HG03280 (cell line): Measurements from ENCODE around the gene USP53.
"Not testable (repeated sequence)": the region's sequence is repeated elsewhere in the genome, so short reads cannot be mapped to it uniquely, and the experiment has no call there.

Experiments used
- ATAC-seq: cut with Tn5 transposase; IDR thresholded peaks from one replicate; pipeline ENCODE4 v1.9.1; 2021; ENCODE audit warnings: mild to moderate bottlenecking, moderate library complexity; ENCODE audit not compliant: unreplicated experiment

The USP53 gene

DNA sequence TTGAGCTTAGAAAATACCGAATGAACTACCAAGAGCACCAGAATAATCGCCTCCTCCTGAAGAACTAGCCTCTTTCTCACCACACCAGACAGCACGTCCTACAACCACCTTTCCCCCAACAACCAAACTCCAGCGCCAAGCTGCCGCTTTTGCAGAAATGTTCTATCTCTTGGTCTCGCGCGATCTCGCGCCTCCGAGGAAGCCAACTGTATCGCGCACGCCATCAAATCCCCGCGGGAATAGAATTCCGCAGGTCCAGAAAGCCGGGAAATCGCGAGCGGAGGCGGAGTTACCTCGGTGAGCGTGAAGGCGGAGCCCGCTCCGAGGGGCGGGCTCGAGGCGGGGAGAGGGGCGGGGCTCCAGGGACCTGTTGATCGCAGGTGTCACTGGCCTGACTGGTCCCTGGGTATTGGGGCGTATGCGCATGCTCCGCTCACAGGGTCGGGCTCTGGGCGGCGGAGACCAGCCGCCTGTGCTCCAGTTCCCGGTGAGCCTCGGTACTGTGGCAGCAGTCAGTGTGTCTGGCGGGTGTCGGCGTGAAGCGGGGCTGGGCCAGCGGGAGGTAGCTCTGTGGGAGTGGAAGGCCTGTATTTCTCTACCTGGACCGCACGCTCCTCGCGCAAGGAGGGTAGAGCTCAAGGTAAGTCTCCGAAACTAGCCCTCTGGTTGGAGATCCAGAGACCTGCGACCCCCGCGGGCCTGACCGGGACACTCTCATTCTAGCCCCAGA lies at the start of gene USP53:
Gene USP53, plus strand, starts transcription at position 480 of the 730 bp plus-strand sequence. CDS start 27,047 bp downstream, outside the sequence.
- peak; percentile 93 for ATAC-seq

DNA sequence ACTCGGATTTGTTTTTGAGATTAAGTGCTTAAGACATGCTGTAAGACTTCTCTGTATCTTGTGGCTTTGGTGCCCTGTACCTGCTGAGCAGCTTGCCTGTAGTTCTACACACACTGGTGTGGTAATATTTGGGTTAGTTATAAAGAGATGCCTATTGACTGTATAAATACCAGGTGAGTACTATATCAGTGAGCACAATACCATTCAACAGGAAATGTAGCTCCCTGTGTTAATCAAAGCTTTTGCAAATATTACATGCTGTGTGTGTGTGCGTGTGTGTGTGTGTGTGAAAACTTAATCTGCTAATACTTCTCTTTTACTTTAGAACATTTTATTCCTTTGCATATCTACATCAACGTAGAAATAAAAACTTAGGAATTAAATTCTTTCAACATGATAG lies 46.7 kb upstream of the USP53 start:
- no peak for ATAC-seq

DNA sequence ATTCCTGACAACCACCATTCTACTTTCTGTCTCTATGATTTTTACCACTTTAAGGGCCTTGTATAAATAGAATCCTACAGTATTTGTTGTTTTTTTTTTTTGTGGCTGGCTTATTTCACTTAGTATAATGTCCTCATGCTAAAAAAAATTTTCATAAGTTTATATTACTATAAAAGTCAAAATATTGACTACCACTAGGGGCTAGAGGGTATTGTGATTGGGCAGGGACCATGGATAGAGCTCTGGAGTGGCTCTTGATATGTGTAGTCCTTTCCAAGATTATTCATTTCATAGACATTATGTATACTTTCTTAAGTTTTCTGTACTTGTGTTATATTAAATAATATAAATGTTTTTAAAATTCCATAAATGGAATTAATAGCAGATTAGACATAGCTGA lies 42.3 kb upstream of the USP53 start:
- no peak for ATAC-seq

DNA sequence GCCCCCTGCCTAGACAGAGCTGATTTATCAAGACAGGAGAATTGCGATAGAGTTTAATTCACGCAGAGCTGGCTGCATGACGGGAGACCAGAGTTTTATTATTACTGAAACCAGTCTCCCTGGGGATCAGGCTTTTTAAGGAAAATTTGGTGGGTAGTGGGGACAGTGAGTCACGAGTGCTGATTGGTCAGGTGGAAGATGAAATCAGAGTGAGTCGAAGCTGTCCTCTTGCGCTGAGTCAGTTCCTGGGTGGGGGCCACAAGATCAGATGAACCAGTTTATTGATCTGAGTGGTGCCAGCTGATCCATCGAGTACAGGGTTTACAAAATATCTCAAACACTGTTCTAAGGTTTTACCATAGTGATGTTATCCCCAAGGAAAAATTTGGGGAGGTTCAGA lies 40.3 kb upstream of the USP53 start:
- no peak for ATAC-seq

DNA sequence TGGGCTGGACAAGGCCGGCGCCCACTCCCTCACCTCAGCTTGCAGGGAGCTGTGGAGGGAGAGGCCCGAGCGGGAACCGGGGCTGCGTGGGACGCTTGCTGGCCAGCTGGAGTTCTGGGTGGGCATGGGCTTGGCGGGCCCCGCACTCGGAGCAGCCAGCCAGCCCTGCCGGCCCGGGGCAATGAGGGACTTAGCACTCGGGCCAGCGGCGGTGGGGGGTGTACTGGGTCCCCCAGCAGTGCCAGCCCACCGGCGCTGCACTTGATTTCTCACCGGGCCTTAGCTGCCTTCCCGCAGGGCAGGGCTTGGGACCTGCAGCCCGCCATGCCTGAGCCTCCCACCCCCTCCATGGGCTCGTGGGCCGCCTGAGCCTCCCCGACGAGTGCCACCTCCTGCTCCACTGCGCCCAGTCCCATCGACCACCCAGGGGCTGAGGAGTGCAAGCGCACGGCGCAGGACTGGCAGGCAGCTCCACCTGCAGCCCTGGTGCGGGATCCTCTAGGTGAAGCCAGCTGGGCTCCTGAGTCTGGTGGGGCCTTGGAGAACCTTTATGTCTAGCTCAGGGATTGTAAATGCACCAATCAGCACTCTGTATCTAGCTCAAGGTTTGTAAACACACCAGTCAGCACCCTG lies 38.7 kb upstream of the USP53 start:
- ATAC-seq, result not testable (repeated sequence)

DNA sequence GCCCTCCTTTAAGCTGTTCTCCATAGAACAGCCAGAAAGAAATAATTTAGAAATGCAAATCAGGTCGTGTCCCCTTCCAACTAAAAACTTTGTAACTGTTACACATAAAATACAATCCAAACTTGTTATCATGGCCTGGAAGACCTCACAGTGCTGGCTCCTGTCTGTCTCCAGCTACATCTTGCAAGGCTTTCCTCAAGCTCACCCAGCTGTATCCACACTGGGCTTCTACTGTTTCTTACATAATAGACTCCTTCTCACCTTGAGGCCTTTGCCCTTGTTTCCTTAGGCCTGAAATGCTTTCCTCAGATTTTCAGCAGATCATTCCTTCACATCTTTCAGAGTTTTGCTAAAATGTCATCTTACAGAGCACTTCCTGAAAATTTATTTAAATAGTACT lies 33.5 kb upstream of the USP53 start:
- ATAC-seq, result no peak

DNA sequence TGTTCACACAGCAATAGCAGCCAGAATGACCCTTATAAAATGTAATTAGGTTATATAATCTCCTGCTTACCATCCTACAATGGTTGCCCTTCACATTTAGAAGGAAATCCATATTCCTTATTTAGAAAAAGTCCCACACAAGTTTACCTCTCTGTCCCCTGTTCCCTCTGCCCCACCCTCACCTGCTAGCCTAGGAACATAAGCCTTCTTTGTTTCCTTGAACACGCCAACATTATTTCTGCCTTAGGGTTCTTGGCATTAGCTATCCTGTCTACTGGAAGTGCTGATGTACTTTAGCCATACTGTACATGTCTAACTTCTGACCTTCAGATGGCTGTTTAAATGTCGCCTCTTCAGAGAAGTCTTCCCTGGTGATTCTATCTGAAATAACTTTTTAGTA lies 28.4 kb upstream of the USP53 start:
- no peak for ATAC-seq

DNA sequence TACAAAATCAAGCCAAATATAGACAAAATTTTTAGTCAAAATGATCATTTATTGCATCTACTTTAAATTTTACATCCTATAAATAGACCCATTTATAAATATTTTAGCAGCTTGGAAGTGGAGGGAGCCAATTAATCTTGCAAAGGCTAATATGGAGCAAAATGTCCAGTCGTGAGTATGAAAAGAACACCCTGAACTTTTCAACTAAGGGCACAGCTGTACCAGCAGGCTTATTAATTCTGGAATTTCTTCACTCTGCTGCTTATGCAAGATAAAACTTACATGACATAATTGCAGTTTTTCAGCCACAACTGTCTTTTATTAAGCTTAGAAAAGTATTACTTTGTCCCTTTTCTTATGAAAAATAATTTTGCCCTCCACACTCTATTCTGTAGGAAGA lies 22.9 kb upstream of the USP53 start:
- no peak for ATAC-seq

DNA sequence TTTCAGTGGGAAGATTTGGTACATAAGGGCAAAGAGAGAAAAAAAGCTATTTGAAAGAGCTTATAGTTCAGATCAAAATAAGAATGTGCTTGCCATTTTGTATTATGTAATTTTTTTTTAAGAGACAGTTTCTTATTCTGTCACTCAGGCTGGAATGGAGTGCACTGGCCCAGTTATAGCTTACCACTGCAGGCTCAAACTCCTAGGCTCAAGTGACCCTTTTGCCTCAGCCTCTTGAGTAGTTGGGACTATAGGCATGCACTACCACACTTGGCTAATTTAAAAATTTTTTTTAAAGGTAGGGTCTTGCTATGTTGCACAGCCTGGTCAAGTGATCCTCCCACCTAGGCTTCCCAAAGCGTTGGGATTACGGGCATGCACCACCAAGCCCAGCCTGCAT lies 22.2 kb upstream of the USP53 start:
- ATAC-seq, result no peak

DNA sequence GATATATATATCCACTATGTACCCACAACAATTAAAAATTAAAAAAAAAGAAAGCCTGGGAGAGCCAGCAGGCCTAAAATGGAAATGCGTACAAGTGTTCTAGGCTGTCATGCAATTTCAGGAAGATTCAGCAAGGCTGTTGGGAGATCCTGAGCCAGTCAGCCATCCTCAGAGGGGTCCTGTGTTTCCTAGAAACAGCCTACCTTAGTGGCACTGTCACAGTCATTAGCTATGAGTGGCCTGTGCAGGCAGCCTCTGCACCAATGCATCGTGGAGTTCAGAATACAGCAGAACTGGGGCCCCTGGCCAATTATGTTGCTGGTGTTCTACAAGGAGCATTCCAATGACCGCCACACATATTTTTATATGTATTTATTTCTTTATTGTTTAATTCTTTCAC lies 21.0 kb upstream of the USP53 start:
- ATAC-seq, result no peak

DNA sequence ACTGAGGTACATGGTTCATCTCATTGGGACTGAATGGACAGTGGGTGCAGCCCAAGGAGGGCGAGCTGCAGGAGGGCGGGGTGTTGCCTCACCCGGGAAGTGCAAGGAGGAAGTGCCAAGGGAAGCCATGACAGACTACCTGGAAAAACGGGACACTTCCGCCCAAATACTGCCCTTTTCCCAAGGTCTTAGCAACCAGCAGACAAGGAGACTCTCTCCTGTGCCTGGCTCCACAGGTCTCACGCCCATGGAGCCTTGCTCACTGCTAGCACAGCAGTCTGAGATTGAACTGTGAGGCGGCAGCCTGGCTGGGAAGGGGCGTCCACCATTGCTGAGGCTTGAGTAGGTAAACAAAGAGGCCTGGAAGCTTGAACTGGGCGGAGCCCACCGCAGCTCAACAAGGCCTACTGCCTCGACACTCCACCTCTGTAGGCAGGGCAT lies 14.7 kb upstream of the USP53 start:
- ATAC-seq, result no peak

DNA sequence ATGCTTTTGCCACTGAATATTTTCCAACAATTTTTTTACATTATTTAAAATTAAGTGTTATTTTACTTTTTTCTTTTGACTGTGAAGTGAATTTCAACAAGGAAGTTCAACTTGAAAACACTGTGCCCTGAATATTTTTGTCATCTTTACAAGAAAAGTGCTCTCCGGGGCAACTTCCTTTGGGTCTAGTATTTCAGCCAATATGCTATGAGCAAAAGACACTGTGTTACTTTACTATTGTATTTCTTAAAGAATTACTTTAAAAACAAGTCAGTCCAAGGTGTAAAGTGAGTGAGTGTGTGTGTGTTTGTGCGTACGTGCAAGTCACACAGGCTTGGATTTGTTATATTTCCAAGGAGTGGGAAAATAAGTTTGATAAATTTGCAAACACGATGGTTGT lies 7.6 kb upstream of the USP53 start:
- ATAC-seq, result no peak

DNA sequence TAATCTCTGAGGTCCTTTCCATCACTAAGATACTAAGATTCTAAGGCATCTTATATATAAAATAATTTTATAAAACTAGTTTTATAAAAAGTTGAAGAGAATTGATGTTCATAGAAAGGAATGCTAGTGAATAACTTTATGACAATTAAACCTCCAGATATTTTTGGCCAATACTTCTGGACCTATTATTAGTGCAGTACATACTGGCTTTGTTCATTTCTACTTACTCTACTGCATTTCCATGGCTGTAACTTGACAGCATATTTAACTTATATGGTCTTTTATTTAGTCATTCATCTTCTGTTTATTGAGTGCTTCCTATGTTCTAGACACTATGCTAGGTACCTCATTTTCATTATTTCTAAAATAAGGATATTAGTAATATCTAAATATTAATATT lies 6.8 kb upstream of the USP53 start:
- ATAC-seq, result no peak

DNA sequence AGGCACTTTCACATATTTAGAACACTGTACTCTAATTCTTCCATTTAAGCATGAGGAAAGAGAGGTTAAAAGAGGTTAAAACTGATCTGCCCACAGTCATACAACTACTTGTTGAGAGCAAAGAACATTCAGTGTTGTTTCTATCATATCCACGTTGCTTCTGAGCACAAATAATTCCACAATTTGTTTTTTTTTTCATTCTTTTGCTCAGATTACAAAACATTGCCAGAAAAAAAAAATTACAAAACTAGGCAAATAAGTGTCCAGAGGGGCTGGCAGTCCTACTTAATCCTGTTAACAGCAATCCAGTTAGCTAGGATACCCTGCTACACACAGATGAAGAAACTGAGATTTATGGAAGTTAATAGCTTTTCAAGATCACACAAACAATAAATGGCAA lies 6.3 kb upstream of the USP53 start:
- ATAC-seq, result no peak

DNA sequence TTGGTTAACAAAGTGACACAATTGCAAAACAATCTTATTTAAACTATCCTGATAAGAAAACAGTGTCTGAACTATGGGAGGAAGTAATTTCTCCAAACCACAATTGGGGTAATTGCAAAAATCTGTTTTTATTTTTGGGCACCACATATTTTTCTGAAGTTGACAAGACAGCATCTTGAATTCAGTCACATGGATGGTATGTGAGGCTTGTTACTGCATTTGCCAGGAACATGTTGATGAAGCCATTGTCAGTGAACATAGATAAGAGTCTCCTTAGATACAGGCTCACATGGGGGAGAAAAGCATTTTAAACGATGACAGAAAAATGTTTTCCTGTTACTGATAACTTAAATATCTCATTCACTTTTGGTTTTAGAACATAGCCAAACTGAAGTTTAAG lies 5.5 kb upstream of the USP53 start:
- no peak for ATAC-seq

DNA sequence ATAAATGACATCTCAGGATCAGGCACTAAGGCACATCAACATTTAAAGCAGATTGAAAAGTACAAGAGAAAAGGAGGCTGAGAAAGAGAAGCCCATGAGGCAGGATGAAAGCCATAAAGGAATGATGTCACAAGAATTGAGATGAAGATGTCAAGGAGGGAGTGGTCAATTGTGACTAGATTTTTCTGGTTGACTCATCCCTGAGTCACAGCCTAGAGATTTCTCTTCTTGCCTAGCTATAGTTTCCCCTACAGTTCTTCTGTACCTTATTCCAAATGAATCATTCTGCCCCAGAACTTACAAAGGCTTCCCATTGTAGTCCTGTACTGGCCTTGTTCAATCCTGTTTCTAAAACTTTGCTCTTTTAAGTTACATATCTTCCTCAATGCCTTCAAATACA lies 3.4 kb upstream of the USP53 start:
- no peak for ATAC-seq

DNA sequence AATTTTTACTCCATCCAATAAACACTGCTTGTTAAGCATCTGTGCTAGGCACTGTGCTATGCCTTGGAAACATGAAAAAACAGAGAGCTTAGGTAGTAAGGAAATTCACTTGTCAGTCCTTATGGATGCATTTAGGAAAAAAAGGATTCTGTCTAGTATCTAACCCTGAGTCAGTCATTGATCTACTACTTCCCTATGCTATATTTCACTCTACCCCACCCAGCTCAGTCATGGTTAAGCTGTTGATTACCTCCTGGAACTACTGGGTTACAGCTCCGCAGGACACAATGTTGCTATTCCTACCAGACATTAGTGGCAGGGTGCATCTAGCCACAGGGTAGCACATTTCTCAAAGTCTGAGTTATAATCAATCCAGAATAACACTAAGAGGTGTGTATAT lies 2.9 kb upstream of the USP53 start:
- no peak for ATAC-seq

DNA sequence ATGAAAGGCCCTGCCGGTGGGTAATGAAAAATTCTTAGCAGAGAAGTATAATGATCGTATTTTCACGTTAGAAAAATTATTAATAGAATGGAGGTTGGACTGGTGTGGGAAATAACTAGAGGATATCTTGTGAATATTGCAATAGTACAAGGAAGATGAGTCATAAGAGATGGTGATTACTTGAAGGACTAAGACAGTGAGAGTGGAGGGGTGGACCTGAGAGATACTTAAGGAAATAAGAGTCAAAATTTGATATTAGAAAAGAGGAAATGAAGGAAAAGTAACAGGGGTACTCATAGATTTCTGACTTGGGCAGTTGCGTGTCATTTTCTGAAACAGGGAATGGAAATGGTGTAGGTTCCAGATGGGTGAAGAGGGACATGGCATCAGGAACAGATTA lies 1.7 kb upstream of the USP53 start:
- ATAC-seq, result no peak

DNA sequence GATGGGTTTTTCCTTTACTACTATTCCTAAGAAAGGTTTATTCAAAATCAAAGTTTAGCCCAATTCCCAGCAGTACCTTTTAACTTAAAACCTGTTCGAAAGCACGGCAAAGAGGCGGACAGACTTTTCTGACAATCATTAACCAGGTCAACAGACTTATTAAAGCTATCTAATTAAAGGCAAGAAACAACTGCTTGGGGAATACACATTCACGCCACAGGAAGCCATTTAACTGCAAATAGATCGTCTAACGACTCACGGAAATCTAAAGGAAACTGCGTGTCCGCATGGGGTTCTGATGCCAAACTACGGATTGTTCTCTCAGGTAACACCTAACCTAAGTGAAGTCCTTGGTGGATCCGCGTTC lies 663 bp upstream of the USP53 start:
- peak; percentile 19 for ATAC-seq

DNA sequence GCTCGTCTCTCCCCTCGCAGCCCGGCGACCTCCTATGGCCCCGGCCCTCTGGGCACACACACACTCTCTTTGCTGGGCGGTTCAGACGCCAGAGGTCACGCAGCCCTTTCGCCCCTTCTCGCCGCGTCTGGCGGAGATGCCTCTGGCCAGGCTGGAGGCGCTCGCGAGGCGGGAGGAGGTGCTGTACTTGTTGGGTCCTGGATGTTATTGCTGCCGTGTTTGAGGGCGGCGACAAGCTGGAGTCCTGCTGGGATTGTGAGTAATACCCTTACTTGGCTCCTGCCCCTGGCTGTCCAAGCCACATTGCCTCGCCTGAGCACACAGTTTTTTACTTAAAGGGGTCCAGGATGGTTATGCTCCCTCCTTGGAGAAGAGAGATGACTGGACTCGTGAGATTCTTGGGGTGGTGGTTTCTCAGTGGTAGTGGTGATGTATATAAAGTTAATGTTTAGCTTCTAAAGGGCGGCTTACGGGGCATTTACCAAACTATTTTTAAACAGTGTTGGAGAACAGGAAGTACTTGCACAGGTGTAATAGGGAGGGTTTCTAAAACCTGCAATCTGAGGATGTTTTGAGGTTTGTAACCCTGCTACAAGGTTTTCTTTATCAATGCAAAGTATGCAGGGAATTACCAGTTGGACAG lies 572 bp downstream of the USP53 start:
- peak; percentile 54 for ATAC-seq

DNA sequence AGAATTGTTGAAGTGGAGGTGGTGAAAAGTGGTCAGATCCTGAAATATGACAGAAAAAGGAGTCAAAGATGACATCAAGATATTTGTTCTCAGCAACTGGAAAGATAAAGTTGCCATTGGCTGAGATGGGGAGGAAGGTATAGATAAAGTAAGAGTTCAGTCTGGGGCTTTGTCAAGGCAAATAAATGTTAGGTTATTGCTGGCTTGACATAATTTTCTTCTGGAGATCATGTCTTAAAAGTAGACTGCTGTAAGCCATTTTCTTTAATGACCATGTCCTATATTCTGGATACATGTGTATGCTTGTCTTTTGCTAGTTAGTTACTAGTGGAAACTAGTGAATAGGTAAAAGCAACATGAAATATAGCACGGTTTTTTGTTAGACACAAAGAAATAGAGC lies 5.6 kb downstream of the USP53 start:
- no peak for ATAC-seq

DNA sequence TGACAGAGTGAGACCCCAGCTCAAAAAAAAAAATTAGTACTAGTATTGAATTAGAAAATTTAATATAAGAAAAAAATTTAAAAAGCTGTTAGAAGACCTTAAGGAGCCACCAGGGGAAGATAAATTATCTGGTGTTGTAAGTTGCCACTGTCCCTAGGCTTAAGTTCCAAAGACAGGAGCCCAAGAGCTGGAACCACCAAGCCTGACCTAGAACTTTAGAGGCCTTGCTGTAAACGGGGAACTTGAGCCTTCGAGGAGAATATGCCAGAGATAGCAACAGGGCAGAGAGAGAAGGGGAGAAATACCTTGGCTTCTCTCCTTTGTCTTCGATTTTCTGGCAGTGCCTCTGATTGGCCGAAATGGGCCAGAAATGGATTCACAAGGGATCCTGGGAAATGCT lies 8.9 kb downstream of the USP53 start:
- no peak for ATAC-seq
